Kidney tubule cell (primary cell): Measurements from ENCODE around the gene SPAG9.
A peak's percentile ranks its signal among the peaks of the same experiment; 100 is the strongest.
"Not testable (repeated sequence)": the region's sequence is repeated elsewhere in the genome, so short reads cannot be mapped to it uniquely, and the experiment has no call there.

Source experiments
- DNase-seq: peaks from one replicate; pipeline ENCODE4 v3.0.0-alpha.2; 2018; ENCODE audit warnings: low spot score

The SPAG9 gene

DNA sequence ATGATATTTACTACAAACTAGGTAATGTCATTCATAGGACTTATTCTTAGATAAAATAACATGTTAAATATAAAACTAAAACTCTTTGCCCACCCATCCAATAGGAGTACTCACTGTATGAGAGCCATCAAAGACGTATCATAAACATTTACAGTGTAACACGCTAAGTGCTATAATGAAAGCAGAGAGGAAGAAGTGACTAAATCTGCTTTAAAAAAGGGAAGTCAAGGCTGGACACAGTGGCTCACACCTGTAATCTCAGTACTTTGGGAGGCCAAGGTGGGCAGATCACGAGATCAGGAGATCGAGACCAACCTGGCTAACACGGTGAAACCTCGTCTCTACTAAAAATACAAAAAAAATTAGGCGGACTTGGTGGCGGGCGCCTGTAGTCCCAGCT lies 32.4 kb downstream of the SPAG9 start:
- DNase-seq = no peak

DNA sequence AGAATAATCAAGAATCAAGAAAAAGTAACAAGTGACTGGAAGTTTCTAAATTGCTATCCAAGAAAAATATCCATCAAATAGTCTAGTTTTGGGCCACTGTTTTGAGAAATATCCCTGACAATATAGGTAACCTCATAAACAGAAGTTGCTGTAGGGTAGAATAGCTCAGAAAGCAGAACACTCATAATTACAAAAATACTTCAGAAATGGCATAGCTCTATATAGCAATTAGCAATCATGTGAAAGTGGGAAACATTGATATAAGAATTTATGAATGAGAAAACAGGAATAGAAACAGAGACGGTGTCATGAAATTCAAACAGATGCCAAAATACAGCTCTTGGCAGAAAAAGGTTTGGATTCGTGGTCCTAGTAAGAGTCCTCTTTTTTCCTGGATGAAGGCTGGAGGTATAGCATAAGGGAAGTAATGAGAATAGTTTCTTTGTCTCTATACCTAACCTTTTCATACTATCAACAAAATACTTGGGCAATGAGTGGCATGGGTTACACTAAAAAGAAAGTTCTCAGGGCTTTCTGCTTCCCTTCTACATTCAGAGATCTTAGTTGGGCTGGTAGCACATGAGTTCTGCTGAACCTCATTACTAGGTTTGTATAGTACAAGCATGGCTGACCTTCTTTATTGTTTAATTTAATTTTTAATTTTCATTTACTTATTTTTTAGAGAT lies 33.5 kb downstream of the SPAG9 start:
- no peak for DNase-seq

DNA sequence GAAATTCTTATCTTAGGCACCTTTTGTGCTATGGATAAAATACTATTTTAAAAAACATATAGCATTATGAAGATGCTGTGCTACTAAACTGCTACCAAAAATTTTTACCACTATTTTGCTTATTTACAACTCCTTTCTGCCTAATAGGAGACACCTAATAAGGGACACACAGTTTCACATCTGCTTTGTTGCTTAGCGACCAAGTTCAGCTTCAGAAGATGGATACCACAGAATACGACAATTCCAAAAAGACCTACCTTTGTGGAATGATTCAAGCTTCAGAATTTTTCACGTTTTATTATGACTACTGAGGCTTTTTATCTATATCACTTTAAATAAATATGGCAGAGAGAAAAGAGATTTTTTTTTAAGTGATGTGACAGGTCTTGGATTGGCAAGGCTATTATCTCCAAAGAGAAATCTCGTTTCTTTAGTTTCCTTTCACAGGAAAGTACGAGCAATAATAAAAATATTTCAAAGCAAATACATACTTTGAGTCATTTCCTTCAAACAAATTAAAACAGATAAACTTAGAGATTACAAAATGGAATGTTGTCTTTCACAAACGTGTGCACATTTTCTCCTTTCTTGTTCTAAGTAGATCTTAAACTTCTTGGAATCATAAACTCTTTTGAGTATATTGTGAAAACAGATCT lies 35.4 kb downstream of the SPAG9 start:
- DNase-seq = no peak

DNA sequence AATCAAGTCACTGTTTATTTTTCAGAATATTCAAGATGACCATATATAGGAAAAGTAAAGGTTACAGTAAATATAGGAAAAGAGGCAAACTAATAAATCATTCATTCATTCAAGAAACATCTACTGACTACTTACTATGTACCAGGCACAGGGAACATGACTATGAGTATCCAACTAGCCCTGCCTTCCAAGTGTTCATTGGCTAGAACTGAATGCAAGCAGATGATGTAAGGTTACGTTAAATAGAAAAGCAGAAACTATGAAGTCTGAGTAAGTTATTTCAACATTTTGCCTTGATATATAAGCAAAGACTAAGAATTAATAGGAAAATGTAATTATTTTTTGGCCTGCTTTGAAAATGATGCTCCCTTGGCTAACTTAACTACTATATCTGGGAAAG lies 36.7 kb downstream of the SPAG9 start:
- DNase-seq = no peak

DNA sequence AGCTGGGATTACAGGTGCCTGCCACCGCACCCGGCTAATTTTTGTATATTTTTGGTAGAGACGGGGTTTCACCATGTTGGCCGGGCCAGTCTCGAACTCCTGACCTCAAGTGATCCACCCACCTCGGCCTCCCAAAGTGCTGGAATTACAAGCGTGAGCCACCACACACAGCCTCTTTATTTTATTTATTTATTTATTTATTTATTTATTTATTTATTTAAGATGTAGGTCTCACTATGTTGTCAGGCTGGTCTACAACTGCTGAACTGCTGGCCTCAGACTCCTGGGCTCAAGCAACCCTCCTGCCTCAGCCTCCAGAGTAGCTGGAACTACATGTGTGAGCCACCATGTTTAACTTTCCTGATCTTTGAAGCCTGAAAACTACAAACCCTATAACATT lies 37.3 kb downstream of the SPAG9 start:
- DNase-seq = not testable (repeated sequence)

DNA sequence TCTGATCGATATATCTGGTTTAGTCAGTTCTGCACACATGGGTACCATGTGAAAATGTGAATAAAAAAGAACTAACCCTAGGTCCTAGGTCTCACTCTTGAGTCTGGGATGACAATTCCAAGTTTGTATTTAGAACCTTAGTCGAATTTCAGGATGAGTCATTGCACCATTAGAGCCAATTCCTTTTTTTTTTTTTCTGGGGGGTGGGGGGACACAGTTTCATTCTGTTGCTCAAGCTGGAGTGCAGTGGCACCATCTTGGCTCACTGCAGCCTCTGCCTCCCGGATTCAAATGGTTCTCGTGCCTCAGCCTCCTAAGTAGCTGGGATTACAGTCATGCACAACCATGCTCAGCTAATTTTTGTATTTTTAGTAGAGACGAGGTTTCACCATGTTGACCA lies 41.6 kb downstream of the SPAG9 start:
- DNase-seq = no peak

DNA sequence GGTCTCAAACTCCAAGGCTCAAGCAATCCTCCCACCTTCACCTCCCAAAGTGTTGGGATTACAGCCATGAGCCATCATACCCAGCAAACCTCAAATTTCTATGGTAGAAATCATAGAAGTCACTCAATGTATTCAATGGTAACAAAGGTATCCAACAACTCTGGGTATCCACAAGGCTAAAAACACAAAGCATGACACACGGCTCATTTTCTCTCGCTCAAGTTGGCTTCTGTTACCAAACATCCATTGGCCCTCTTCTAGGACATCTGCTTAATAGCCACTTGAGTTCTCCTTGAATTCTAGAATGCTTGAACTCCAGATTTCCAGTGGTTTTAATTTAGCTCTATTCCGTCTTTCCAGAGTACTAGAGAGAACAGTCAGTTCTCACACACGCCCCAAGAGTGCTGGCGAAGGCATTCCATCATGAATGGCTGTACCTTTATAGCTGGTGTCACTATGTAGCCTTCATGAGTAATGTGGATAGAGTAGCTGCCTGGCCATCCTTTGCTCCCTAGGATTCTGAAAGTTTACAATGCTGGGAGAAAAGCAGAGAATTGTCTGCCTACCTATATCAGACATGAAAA lies 42.6 kb downstream of the SPAG9 start:
- no peak for DNase-seq

DNA sequence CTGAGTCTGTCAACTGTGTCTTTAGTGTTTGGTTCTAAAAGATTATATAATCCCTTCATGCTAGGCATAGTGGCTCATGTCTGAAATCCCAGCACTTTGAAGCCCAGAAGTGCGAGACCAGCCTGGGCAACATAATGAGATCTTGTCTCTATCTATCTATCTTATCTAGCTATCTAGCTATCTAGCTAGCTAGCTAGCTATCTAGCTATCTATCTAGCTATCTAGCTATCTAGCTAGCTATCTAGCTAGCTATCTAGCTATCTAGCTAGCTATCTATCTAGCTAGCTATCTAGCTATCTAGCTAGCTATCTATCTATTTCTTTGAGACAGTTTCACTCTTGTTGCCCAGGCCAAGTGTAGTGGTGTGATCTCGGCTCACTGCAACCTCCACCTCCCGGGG lies 43.8 kb downstream of the SPAG9 start:
- no peak for DNase-seq

DNA sequence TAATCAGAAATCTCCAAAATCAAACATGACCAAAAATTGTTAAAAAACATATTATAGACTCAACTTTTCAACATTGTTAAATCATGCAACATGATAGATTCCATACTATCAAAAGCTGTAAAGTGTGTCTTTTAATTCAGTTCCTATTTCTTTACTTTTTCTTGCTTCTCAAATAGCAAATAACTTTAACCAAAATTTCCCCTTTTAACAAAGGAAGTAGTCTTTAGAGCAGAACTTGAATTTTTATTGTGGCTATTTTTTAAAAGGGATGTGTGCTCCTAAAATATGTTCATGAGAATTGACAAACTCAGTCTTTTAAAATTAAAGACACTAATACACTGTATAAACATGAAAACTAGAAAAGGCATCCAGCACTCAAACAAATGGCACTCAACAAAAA lies 49.1 kb downstream of the SPAG9 start:
- DNase-seq = no peak

DNA sequence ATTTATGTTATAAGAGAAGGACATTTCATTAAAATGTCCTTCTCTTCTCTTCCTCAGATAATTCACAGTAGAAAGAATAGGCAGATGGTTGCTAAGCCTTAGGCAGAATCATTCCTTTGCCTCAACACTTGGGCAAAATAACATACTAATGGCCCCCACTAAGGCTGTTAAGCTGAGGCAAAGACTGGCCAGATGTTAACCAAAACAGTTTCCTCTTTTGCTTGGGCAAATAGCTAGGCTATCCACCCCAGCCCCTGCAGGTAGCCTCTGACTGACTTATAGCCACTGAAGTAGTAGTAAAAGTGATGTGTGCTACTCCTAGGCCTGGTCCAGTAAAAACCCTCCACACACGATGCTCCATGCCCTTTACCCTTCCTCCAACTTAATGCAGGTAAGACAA lies 55.2 kb downstream of the SPAG9 start:
- no peak for DNase-seq

DNA sequence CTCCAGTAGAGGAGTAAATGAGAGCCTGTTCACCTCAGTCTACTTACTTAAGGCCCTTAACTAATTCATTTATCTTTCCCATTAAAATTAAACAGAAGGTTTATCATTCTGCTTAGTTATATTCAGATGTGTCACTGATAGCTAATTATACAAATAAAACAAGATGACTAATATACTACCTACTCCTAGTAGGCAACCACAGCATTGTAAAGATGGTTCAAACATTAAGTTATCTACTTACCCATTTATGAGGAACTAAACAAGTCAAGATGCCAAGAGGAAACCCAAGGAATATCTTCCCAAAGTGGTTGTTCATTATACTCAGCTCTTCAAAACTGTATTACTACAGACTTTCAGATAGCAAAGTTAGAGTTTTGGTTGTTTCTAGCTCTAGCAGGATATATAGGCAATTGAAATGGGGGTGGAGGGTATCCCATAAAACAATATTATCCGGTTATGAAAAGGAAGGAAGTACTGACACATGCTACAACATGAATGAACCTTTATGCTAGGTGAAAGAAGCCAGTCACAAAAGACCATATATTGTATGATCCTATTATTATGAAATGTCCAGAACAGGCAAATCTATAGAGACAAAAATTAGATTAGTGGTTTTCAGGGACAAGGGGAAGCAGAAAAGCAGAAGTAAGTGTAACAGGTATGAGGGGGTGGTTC lies 56.5 kb downstream of the SPAG9 start:
- peak; percentile 61 for DNase-seq

DNA sequence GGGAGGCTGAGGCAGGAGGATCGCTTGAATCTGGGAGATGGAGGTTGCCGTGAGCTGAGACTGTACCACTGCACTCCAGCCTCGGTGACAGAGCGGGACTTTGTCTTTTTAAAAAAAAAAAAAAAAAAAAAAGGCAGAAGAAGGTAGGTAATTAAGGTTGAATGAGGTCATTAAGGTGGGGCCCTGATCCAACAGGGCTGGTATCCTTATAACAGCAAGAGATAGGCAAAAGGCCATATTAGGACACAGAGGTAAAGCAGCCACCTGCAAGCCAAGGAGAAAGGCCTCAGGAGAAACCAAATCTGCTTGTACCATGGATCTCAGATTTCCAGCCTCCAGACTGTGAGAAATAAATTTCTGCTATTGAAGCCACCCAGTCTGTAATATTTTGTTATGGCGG lies 60.3 kb downstream of the SPAG9 start:
- DNase-seq = no peak

DNA sequence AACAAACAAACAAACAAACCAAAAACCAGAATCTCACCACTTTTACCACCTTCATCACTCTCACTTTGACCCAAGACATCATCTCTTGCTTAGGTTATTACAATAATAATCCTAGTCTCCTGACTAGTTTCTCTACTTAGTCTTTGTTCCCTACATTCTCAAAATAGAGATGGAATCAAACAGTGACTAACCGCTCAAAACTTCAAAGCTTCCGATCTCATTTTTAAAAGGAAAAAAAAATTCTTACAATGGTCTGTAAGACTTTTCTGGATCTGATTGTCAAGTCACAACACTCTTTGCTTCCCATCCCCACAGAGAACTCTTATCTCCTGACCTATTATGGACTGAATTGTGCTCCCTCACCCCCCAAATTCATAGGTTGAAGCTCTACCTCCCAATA lies 60.9 kb downstream of the SPAG9 start:
- DNase-seq = peak; percentile 17

DNA sequence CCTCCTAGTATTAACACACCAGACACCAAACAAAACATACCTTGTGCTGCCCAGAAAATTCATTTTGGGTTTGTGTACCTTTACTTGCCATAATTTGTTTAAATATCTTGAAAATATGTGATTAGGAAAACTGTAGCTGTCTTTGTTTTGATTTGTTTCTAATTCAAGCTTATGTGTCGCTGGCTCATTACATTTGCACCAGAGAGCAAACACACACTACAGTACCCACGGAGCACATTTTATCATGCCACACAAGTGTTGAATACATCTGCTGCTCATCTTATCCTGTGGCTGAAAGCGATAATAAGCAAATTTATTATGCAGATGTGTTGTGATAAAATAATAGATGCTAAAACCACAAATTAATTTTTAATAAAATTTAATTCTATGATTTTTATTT lies 63.1 kb downstream of the SPAG9 start:
- no peak for DNase-seq

DNA sequence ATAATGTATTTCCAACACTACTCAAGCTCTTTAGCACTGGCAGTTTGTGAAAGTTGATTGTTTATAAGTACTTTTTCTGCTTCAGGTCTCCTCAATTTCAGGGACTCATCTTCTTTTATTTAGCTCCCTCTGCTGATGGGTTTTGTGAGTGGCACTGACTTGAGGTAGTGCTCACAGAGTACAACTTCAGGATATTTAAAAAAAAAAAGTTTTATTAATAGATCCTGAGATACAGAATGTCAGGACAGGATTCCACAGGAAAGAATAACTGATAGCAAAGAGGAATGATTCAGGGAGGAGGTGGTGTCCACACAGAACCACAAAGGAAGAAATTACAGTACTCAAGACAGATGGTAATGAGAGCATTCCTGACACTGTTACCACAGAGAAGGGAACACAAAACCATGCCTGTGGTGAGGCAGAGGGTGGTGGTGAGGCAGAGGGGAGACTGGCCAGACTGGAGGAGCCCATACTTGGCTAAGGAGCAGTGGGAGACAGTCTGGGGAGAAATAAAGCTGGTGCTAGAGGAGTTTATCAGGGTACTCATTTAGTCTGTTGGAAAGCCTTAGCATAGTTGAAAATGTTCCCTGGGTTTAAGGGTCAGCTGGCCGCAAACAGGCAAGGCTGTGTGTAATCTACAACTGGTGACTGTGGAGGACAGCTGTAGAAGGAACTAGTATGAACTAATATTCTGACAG lies 63.7 kb downstream of the SPAG9 start:
- peak; percentile 83 for DNase-seq

DNA sequence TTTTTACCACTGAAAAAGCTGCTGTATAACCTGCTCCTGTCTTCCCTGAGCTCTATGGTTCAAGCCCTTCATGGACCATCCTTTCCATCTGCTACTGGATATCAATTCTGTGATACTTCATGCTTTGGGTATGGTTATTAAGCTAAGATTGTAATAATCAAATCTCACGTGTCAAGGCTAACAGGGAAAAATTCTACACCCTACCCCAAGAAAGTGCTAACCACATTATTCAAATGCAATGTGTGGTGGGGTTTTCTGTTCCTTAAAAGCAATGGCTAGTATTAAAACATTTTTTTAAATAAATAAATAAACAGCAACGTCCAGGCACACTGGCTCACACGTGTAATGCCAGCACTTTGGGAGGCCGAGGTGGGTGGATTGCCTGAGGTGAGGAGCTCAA lies 65.9 kb downstream of the SPAG9 start:
- no peak for DNase-seq

DNA sequence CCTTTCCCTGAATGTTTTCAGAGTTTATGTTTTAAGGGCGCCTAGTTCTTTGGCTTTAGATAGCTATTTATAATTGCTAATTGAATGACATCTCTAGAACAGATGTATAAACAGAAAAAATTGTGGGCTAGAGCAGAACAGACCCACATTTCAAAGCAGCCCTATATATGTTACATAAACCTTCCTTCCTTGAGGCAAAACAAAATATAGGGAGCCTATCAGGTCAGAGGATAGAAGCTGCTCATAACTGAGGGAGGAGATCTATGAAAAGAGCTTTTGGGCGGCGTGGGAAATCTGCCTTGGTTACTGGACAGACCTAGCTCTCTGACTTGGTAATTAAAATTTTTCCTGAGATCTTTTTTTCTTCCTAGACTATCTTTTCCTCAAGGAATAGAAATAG lies 68.4 kb downstream of the SPAG9 start:
- DNase-seq = no peak

DNA sequence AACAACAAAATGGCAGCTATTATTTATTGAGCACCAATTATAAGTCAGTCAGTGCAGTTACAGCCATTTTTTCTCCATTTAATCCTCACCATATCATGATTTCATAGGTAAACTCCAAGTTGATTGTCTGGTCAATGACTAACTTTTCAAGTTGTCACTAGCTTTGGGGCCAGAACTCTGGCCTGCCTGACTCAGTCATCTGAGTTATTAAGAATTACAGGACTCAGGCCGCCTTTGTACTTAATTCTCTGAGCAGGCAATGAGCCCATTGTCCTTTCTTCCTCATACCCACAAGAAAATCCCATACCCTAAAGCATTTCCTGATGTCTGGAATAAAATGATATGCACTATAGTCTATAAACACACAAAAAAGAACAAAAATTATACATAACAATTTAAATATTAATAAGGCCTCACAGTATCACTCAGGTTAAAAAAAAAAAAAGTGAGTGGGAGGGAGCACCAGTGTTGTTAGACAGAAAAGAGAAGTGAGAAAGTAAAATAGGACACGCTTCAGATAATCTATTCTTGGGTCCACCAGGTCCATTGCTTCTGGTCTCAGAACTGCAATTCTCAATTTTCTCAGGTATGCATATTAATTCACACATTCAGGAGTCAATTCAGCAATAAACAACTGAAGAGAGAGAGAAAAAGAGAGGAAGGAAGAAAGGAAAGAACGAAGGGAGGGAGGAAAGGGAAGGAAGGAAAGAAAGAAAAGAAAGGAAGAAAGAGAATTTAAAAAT lies 70.2 kb downstream of the SPAG9 start:
- peak; percentile 74 for DNase-seq

DNA sequence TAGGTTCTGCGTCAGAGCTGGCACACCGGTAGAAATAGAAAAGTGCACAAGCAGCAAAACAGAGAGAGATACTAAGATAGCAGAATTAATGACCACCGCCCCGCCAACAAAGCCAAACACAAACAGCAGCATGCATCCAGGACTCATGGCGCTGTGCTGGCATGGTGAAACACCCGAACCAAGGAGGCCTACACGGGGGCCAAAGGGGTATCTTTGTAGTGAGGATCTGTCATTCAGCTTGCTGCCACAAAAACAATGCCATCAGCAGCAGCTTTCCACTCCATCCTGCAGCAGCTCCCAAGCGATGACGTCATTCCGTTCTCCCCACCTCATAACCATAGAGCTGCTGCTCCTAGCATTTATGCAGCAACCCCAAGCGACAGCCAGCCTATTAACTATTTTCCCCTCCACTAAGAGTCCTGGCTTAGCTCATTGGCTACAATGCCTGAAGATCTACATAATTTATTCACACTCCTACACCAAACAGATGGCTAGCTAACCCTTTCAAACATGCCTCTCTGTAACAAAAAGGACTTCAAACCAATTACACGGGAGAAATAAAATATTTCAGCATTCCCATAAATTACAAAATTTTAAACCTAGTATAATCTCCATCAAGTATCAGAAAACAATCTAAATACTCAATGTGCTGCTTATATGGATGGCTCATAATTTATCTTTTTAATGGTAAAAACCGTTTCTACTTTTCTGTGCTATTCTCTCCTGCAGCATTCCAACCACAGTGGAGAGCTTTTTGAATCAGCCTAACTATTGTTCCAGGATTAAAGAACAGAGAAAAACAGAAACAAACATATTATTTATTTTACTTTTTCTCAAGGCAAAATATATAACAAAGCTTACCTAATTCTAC lies 73.9 kb downstream of the SPAG9 start:
- DNase-seq = peak; percentile 75

DNA sequence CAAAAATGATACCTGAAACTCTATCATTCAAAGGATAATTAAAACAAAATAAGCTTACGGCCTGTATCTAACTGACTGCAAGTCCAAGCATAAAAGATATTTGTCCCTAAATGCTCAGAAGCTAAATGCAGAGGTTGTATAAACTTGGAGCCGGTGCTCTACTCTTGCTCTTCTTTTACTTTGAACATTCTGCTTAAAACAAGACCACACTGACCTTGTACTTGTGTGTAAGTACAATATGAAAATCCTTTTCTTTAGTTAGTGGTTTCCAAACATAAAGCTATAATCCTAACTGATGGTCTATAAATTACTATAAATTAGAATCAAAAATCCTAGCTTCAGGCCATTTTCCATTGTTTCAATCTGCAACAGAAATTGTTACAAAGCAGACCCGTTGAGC lies 74.6 kb downstream of the SPAG9 start:
- DNase-seq = no peak

DNA sequence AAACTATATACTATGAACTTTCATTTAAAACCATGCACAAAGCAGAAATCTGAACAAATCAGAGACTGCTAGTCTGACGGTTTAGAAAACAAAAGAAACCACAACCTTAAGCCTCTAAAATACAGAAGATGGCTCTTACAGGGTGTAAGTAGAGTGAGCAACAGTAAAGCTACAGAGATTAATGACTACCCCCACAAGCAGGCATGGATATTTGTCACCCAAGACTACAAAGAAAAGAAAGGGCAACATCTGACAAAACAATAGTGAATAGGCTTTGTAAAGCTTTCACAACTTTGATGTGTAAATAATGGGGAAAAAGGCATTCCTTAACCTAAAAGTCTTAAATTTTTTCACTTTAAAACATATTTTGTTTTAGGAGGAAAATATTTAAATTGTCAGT lies 75.0 kb downstream of the SPAG9 start:
- DNase-seq = no peak
